ENCODE measurements around the gene ANKRD44.

ANKRD44 gene

GRCh38 chr2:196949116-196949515 is 361.5 kb downstream of the ANKRD44 start:
- no peak overlapping the region for H3K9ac ChIP-seq (ENCODE audit: insufficient read length, low read depth)
- peaks cover 4% of the 10 kb centered on the region; the same call in 1 of the 2 replicates for H3K9me3 ChIP-seq (ENCODE audit: insufficient read depth, low read length)
- no peak for TF ChIP-seq ZNF274 (IDR thresholded peaks at IDR 0.05; ENCODE audit: low read depth, low read length)
- no peak for TF ChIP-seq YY1 (IDR thresholded peaks at IDR 0.05; ENCODE audit: insufficient read depth, insufficient read length)
- TF ChIP-seq SUZ12 (IDR thresholded peaks at IDR 0.05; ENCODE audit: extremely low read depth, insufficient read depth, insufficient read length): no peak
- H3K4me1 ChIP-seq (ENCODE audit: insufficient read depth, insufficient read length): peaks cover 2% of the 10 kb centered on the region
- H3K4me3 ChIP-seq (ENCODE audit: insufficient read length, low read depth): no peak overlapping the region
- DNase-seq (ENCODE audit: low read depth, low spot score): no peak
- no peaks in the 10 kb centered on the region for H3K36me3 ChIP-seq (ENCODE audit: insufficient read depth, insufficient read length, low read length)
- no peaks in the 10 kb centered on the region for H3K27me3 ChIP-seq (ENCODE audit: insufficient read depth, insufficient read length)

DNA sequence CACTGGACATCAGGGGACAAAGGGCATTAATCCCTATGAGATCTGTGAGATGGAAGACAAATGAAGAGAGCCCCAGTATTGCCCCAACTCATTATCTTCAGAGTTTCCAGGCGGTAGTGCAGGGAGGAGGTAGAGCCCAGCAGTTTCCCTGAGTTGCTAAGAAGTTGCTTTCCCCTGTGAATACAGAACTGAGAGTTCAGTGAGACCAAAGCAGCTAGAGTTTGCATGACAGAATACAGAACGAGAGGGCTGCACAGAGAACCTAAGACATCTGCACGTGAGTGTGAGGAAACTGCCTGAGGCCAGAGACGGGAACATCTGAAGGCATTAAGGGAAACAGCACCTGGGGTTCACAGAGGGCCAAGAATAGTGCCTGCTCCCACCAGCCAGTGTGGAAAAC is 366.0 kb downstream of the ANKRD44 start:
- Histone ChIP-seq H3K4me1 (ENCODE audit: insufficient read depth, insufficient read length) (no peaks in the 10 kb centered on the region), H3K4me3 (ENCODE audit: insufficient read length, low read depth) (no peak overlapping the region), H3K27me3 (ENCODE audit: insufficient read depth, insufficient read length) (no peaks in the 10 kb centered on the region), H3K9ac (ENCODE audit: insufficient read length, low read depth) (no peak overlapping the region), H3K36me3 (ENCODE audit: insufficient read depth, insufficient read length, low read length) (no peaks in the 10 kb centered on the region), H3K9me3 (ENCODE audit: insufficient read depth, low read length) (no peaks in the 10 kb centered on the region)
- DNase-seq (ENCODE audit: low read depth, low spot score): peak; percentile 6
- TF ChIP-seq SUZ12 (IDR thresholded peaks at IDR 0.05; ENCODE audit: extremely low read depth, insufficient read depth, insufficient read length) (no peak), YY1 (IDR thresholded peaks at IDR 0.05; ENCODE audit: insufficient read depth, insufficient read length) (no peak), ZNF274 (IDR thresholded peaks at IDR 0.05; ENCODE audit: low read depth, low read length) (no peak)

- H3K27me3 ChIP-seq (ENCODE audit: insufficient read depth, insufficient read length): no peaks in the 10 kb centered on the region
- H3K4me1 ChIP-seq (ENCODE audit: insufficient read depth, insufficient read length): no peaks in the 10 kb centered on the region
- H3K9ac ChIP-seq (ENCODE audit: insufficient read length, low read depth): no peak overlapping the region
- no peak overlapping the region for H3K4me3 ChIP-seq (ENCODE audit: insufficient read length, low read depth)
- DNase-seq (ENCODE audit: low read depth, low spot score): no peak
- H3K9me3 ChIP-seq (ENCODE audit: insufficient read depth, low read length): no peaks in the 10 kb centered on the region
- TF ChIP-seq SUZ12 (IDR thresholded peaks at IDR 0.05; ENCODE audit: extremely low read depth, insufficient read depth, insufficient read length): no peak
- TF ChIP-seq YY1 (IDR thresholded peaks at IDR 0.05; ENCODE audit: insufficient read depth, insufficient read length): no peak
- TF ChIP-seq ZNF274 (IDR thresholded peaks at IDR 0.05; ENCODE audit: low read depth, low read length): no peak
- H3K36me3 ChIP-seq (ENCODE audit: insufficient read depth, insufficient read length, low read length): no peaks in the 10 kb centered on the region
Observed at GRCh38 chr2:196941398-196942078, 369.0 kb downstream of the ANKRD44 start.

DNA sequence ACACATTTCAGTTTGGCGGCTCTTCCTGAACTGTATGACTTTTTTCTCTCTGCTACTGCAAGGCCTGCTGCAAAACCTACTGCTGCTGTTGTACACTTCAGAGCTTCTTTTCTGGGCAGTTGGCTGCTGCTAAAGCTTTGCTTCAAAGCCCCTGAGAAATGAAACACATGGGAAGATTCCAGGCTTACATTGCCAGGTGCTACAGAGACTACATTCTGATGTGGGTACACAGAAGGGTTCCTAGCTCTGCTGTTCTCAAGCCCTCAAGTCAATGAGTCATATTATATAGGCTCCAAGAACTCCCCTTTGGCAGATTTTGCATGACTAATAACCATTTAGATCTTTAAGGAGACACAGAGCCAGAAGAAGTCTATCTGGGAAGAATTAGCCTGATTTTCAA is 371.2 kb downstream of the ANKRD44 start:
- no peak for DNase-seq (ENCODE audit: low read depth, low spot score)
- Histone ChIP-seq H3K9ac (ENCODE audit: insufficient read length, low read depth) (no peak overlapping the region), H3K36me3 (ENCODE audit: insufficient read depth, insufficient read length, low read length) (no peaks in the 10 kb centered on the region), H3K4me3 (ENCODE audit: insufficient read length, low read depth) (no peak overlapping the region), H3K27me3 (ENCODE audit: insufficient read depth, insufficient read length) (no peaks in the 10 kb centered on the region), H3K9me3 (ENCODE audit: insufficient read depth, low read length) (no peaks in the 10 kb centered on the region), H3K4me1 (ENCODE audit: insufficient read depth, insufficient read length) (no peaks in the 10 kb centered on the region)
- TF ChIP-seq ZNF274 (IDR thresholded peaks at IDR 0.05; ENCODE audit: low read depth, low read length): no peak
- no peak for TF ChIP-seq SUZ12 (IDR thresholded peaks at IDR 0.05; ENCODE audit: extremely low read depth, insufficient read depth, insufficient read length)
- no peak for TF ChIP-seq YY1 (IDR thresholded peaks at IDR 0.05; ENCODE audit: insufficient read depth, insufficient read length)
